ENCODE data around the gene SFXN1.
A peak's percentile ranks its signal among the peaks of the same experiment; 100 is the strongest.

SFXN1 gene

GRCh38 chr5:175544108-175544511 is 65.8 kb downstream of the SFXN1 start:
- no peak for DNase-seq

GRCh38 chr5:175544586-175544985 is 66.2 kb downstream of the SFXN1 start:
- no peak for DNase-seq

GRCh38 chr5:175547842-175548241 is 69.5 kb downstream of the SFXN1 start:
- no peak for DNase-seq

GRCh38 chr5:175548626-175549311 is 70.4 kb downstream of the SFXN1 start:
- no peak for DNase-seq

- no peak for DNase-seq
Observed at GRCh38 chr5:175550055-175550805, 71.9 kb downstream of the SFXN1 start.

- DNase-seq, result no peak
Observed at GRCh38 chr5:175551266-175551665, 72.9 kb downstream of the SFXN1 start.

- no peak for DNase-seq
Observed at GRCh38 chr5:175554296-175554695, 75.9 kb downstream of the SFXN1 start.

GRCh38 chr5:175555168-175555785 is 76.9 kb downstream of the SFXN1 start:
- no peak for DNase-seq

GRCh38 chr5:175556794-175557193 is 78.4 kb downstream of the SFXN1 start:
- DNase-seq, result no peak

- DNase-seq, result no peak
Observed at GRCh38 chr5:175557778-175558177, 79.4 kb downstream of the SFXN1 start.

GRCh38 chr5:175558801-175559480 is 80.6 kb downstream of the SFXN1 start:
- no peak for DNase-seq

GRCh38 chr5:175560011-175560410 is 81.7 kb downstream of the SFXN1 start:
- no peak for DNase-seq

GRCh38 chr5:175561085-175561484 is 82.7 kb downstream of the SFXN1 start:
- DNase-seq, result no peak

- DNase-seq, result no peak
Observed at GRCh38 chr5:175564716-175565115, 86.4 kb downstream of the SFXN1 start.

- no peak for DNase-seq
Observed at GRCh38 chr5:175566697-175567096, 88.3 kb downstream of the SFXN1 start.

GRCh38 chr5:175567954-175568353 is 89.6 kb downstream of the SFXN1 start:
- DNase-seq, result no peak

- no peak for DNase-seq
Observed at GRCh38 chr5:175569701-175570100, 91.3 kb downstream of the SFXN1 start.

- DNase-seq, result peak; percentile 43
Observed at GRCh38 chr5:175572886-175573285, 94.5 kb downstream of the SFXN1 start.

GRCh38 chr5:175573493-175574269 is 95.3 kb downstream of the SFXN1 start:
- peak; percentile 79 for DNase-seq

- no peak for DNase-seq
Observed at GRCh38 chr5:175575301-175575700, 96.9 kb downstream of the SFXN1 start.

- DNase-seq, result no peak
Observed at GRCh38 chr5:175576096-175576495, 97.7 kb downstream of the SFXN1 start.

GRCh38 chr5:175576591-175576990 is 98.2 kb downstream of the SFXN1 start:
- no peak for DNase-seq
